ENCODE measurements around the gene PARD3. TPM values are rescaled to one million over a fixed set of nuclear protein-coding genes. Genes with fewer than 3 reads are reported as not detected.

Gene PARD3
- total RNA-seq, 4 donors from 2014 or later = 39.2 to 124 (median 48.0) TPM

DNA sequence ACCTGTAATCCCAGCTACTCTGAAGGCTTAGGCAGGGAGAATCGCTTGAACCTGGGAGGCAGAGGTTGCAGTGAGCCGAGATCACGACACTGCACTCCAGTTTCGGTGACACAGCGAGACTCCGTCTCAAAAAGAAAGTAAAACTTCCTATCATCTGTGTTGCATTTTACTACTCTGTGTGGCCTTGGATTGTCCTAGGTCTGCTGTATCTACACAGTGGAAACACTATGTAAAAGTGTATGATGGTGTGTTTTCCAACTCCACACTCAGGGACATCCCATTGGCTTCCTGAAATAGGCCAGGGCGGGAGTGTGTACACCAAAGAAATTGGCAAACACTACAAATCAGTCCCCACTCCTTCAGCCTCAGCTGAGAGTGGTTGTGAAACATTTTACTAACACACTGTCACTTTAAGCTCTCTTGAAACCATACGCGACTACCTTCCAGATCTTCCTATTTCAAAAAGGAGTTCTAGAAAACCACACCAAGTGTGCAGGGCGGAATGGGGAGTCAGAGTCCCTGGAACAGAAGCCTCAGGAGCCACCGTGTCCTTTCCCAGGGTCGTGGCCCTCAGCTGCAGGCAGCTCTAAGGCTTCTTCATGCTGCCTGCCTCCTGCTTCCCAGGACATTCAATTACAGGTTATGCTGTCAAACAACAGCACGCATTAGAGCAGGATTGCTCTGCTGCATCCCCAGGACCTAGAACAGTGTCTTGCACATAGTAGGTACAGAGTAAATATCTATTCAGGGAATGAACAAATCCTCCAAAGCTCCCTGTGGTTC lies 275.4 kb downstream of the PARD3 start:
- peak overlapping the region in 3 of 4 donors; percentile 10 to 62 (median 54) for H3K27ac ChIP-seq
- no peaks in the 10 kb centered on the region for H3K9me3 ChIP-seq
- TF ChIP-seq, protein P1, sequence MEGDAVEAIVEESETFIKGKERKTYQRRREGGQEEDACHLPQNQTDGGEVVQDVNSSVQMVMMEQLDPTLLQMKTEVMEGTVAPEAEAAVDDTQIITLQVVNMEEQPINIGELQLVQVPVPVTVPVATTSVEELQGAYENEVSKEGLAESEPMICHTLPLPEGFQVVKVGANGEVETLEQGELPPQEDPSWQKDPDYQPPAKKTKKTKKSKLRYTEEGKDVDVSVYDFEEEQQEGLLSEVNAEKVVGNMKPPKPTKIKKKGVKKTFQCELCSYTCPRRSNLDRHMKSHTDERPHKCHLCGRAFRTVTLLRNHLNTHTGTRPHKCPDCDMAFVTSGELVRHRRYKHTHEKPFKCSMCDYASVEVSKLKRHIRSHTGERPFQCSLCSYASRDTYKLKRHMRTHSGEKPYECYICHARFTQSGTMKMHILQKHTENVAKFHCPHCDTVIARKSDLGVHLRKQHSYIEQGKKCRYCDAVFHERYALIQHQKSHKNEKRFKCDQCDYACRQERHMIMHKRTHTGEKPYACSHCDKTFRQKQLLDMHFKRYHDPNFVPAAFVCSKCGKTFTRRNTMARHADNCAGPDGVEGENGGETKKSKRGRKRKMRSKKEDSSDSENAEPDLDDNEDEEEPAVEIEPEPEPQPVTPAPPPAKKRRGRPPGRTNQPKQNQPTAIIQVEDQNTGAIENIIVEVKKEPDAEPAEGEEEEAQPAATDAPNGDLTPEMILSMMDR (IDR thresholded peaks at IDR 0.05) = no peak
- no peak for TF ChIP-seq POLR2A (IDR thresholded peaks at IDR 0.05)
- peak overlapping the region in 3 of 4 donors; percentile 4 to 47 (median 35) for H3K4me3 ChIP-seq
- DNase-seq = no peak
- no peaks in the 10 kb centered on the region for H3K27me3 ChIP-seq
- peaks cover 0 to 9% (median 0%) of the 10 kb centered on the region in 4 donors for H3K4me1 ChIP-seq
- H3K36me3 ChIP-seq = no peaks in the 10 kb centered on the region

DNA sequence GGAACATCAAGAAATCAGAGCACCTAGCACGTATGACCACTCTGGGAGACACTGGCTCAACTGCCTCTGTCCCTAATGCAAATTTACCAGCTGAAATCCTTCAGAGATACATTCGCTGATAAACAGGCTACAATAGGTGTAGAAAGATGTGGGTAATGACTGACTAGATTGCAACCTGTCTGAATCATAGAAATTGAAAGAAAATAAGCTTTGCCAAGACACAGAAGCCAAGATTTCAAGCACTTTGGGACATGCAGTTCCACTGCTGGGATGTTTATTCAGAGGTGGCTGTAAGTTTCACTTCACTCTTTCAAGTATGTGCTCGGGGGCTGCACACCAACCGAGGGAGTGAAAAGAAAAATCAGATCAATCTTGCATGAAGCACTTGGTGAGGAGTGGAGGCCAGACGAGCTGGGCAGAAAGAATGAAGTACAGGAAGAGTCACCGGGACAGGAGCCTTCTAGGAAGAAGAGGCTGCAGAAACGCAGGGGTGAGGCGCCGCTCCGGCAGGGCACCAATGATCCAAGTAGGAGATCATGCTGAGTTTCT lies 276.7 kb downstream of the PARD3 start:
- peak overlapping the region in 3 of 4 donors; percentile 4 to 46 (median 19) for H3K27ac ChIP-seq
- H3K9me3 ChIP-seq = no peaks in the 10 kb centered on the region
- no peaks in the 10 kb centered on the region for H3K36me3 ChIP-seq
- H3K4me3 ChIP-seq = peak overlapping the region in 1 of 4 donors; percentile 6
- no peak for DNase-seq
- TF ChIP-seq POLR2A (IDR thresholded peaks at IDR 0.05) = no peak
- TF ChIP-seq, protein P1 (IDR thresholded peaks at IDR 0.05) = no peak
- no peaks in the 10 kb centered on the region for H3K27me3 ChIP-seq
- peaks cover 0 to 9% (median 0%) of the 10 kb centered on the region in 4 donors for H3K4me1 ChIP-seq

DNA sequence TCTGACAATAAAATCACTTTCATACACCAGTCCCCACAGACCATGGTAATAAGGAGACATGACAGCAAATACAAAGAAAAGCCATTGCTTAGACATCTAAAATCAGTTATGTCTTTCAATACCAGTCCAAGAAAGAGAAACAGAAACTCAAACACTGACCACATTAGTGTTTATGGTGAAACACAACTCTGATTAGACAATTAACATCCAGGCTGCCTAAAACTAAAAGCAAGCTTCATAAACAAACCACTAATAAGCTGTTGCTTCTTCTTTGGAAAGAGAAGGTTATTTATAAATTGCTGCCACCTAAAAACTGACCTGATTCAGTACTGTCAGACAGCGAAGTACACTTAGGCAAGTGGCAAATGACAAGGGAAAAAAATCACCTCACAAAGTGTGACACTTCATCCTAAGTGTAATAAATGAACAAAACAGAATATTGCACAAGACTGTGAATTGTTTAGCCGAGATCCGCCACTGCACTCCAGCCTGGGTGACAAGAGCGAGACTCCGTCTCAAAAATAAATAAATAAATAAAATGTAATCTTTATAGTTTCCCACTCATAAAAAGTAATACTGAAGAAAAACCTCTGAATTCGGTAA lies 277.4 kb downstream of the PARD3 start:
- peak overlapping the region in 2 of 4 donors; percentile 11 to 46 for H3K27ac ChIP-seq
- no peaks in the 10 kb centered on the region for H3K27me3 ChIP-seq
- H3K36me3 ChIP-seq = no peaks in the 10 kb centered on the region
- H3K4me1 ChIP-seq = peaks cover 0 to 9% (median 0%) of the 10 kb centered on the region in 4 donors
- no peaks in the 10 kb centered on the region for H3K9me3 ChIP-seq
- peak overlapping the region in 1 of 4 donors; percentile 6 for H3K4me3 ChIP-seq
- TF ChIP-seq, protein P1 (IDR thresholded peaks at IDR 0.05) = no peak
- no peak for TF ChIP-seq POLR2A (IDR thresholded peaks at IDR 0.05)
- DNase-seq = no peak

DNA sequence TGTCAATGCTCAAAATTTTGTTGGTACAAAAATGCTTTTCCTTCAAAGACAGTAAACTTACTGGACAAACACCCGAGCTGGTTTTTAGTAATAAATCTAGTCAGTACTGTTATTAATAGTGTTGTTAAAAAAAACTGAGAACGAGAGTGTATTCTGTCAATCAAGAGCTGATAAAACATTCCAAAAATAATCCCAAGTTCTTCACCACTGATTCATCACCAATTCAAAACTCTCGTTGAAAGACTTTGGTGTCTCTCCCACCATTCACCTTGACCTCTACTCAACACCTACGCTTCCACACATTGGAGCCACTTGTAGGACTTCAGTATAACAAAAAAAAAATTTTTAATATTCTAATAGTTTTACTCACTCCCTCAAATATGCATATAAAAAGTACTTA lies 279.2 kb downstream of the PARD3 start:
- no peak overlapping the region for H3K27ac ChIP-seq
- no peak for TF ChIP-seq POLR2A (IDR thresholded peaks at IDR 0.05)
- TF ChIP-seq, protein P1 (IDR thresholded peaks at IDR 0.05) = no peak
- H3K9me3 ChIP-seq = no peaks in the 10 kb centered on the region
- no peak overlapping the region for H3K4me3 ChIP-seq
- no peaks in the 10 kb centered on the region for H3K27me3 ChIP-seq
- no peak for DNase-seq
- no peaks in the 10 kb centered on the region for H3K36me3 ChIP-seq
- peaks cover 0 to 9% (median 0%) of the 10 kb centered on the region in 4 donors for H3K4me1 ChIP-seq

DNA sequence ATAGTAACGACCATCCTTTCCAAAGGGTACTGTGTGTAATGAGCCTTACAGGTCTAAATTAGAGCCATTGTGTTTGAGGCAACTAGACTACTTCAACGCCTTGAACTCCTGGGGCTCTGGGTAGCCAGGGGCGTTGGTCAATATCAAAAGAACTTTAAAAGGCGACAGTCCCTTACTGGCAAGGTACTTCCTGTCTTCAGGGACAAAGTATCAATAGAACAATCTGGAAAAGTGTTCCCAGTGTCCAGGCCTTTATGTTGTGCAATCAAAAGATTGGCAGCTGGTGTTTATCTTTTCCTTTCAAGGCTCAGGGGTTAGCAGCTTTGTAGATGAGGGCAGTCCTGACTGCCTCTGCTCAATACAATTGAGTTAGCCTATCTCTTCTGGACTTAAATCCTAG lies 284.3 kb downstream of the PARD3 start:
- Histone ChIP-seq H3K4me3 (no peak overlapping the region), H3K4me1 (peaks cover 0 to 7% (median 0%) of the 10 kb centered on the region in 4 donors), H3K36me3 (no peaks in the 10 kb centered on the region), H3K27me3 (no peaks in the 10 kb centered on the region), H3K9me3 (no peaks in the 10 kb centered on the region), H3K27ac (no peak overlapping the region)
- DNase-seq = no peak
- TF ChIP-seq, protein P1 (IDR thresholded peaks at IDR 0.05) = no peak
- TF ChIP-seq POLR2A (IDR thresholded peaks at IDR 0.05) = no peak

All from Peyer's patch (tissue), 4 donors.